ENCODE results near the gene CCL24.

DNA sequence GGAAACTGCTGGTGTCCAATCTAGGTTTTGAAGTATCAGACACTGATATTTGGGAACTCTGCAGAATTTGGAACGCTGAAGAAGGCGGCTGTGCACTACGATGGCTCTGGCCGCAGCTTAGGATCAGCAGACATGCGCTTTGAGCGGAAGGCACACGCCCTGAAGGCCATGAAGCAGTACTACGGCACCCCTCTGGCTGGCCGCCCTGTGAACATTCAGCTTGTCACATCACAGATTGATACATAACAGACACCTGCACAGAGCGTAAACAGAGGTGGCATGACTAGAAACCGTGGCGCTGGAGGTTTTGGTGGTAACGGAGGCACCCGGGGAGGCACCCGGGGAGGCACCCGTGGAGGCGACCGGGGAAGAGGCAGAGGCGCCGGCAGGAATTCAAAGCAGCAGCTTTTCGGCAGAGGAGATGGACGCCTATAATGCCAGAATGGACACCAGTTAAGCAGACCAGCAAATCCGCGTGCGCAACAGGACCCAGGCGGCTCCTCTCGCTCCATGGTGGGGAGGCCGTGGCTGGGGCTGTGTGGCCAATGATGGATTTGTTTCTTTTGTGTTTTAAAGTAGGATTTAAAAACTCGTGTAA is 22.2 kb upstream of the CCL24 start:
- no peak for TF ChIP-seq POLR2AphosphoS5 (IDR thresholded peaks at IDR 0.05; ENCODE audit: low read depth, low read length)
- TF ChIP-seq POLR2A (IDR thresholded peaks at IDR 0.05; ENCODE audit: low read depth, low read length), result no peak
- TF ChIP-seq TAF1 (IDR thresholded peaks at IDR 0.05; ENCODE audit: borderline replicate concordance, low read depth, low read length), result no peak
